Measurements from ENCODE around the gene SHROOM2. TPM values are rescaled to one million over a fixed set of nuclear protein-coding genes. Genes with fewer than 3 reads are reported as not detected.

Gene SHROOM2, protein sequence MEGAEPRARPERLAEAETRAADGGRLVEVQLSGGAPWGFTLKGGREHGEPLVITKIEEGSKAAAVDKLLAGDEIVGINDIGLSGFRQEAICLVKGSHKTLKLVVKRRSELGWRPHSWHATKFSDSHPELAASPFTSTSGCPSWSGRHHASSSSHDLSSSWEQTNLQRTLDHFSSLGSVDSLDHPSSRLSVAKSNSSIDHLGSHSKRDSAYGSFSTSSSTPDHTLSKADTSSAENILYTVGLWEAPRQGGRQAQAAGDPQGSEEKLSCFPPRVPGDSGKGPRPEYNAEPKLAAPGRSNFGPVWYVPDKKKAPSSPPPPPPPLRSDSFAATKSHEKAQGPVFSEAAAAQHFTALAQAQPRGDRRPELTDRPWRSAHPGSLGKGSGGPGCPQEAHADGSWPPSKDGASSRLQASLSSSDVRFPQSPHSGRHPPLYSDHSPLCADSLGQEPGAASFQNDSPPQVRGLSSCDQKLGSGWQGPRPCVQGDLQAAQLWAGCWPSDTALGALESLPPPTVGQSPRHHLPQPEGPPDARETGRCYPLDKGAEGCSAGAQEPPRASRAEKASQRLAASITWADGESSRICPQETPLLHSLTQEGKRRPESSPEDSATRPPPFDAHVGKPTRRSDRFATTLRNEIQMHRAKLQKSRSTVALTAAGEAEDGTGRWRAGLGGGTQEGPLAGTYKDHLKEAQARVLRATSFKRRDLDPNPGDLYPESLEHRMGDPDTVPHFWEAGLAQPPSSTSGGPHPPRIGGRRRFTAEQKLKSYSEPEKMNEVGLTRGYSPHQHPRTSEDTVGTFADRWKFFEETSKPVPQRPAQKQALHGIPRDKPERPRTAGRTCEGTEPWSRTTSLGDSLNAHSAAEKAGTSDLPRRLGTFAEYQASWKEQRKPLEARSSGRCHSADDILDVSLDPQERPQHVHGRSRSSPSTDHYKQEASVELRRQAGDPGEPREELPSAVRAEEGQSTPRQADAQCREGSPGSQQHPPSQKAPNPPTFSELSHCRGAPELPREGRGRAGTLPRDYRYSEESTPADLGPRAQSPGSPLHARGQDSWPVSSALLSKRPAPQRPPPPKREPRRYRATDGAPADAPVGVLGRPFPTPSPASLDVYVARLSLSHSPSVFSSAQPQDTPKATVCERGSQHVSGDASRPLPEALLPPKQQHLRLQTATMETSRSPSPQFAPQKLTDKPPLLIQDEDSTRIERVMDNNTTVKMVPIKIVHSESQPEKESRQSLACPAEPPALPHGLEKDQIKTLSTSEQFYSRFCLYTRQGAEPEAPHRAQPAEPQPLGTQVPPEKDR (N-terminal part only)
- polyA plus RNA-seq (2011; rRNA removed) (0.71 and 1.1 TPM in 2 replicates), polyA minus RNA-seq (2011; rRNA and poly(A)+ RNA removed) (1.00 and 1.1 TPM in 2 replicates)

DNA sequence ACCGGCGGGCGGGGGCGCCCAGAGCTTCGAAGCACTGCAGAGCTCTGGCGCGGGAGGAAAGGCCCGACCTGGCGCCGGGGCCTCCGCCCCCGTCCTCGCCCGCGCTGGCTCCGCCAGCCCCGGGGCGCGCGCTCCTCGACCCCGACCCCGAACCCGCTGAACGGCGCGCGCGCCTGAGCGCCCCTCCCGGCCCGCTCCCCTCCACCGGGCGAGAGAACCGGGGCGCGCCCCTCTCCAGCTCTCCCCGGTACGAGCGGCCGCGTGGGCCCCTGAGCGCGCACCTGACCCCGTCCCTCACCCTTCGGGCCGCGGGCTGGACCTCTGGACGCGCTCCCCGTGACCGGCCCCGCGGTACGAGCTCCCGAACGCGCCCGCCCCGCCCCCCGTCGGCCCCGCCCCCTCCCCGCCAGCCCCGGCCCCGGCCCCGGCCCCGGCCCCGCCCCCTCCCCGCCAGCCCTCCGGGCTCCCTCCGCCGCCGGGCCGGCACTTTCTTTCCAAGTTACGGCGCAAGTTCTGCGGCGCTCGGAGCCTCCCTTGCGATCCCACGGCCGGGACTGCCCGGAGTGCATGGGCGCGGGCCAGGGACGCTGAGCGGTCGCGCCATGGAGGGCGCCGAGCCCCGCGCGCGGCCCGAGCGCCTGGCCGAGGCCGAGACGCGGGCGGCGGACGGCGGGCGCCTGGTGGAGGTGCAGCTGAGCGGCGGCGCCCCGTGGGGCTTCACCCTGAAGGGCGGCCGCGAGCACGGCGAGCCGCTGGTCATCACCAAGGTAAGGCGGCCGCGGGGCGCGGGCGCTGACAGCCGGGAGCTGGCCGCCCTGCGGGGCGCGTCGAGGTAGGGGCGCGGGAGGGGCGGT lies at the start of gene SHROOM2:
Gene SHROOM2 (plus strand): TSS at position 486 of the 854 bp plus-strand sequence. CDS start 117 bp downstream, at position 603.
- Histone ChIP-seq H3K27me3 (ENCODE audit: control insufficient read depth, insufficient read depth, low read length) (peaks cover 11% of the 10 kb centered on the region; the same call in 1 of the 2 replicates), H3K36me3 (ENCODE audit: control insufficient read depth, insufficient read depth, low read length) (no peaks in the 10 kb centered on the region), H3K4me3 (ENCODE audit: low read depth, low read length) (peak within 1 kb of the TSS; percentile 4; the same call in 1 of the 2 replicates)
- no peak for DNase-seq (ENCODE audit: low read depth)
- CTCF ChIA-PET = interaction anchor here (0.8 kb wide), 1 partner anchor 12 kb away, joined by 3 read pairs; no protein-coding TSS in a partner anchor
- POLR2A ChIA-PET = no interaction called here
- no peak for TF ChIP-seq CTCF (IDR thresholded peaks at IDR 0.05; ENCODE audit: insufficient read depth, low read depth, low read length)

DNA sequence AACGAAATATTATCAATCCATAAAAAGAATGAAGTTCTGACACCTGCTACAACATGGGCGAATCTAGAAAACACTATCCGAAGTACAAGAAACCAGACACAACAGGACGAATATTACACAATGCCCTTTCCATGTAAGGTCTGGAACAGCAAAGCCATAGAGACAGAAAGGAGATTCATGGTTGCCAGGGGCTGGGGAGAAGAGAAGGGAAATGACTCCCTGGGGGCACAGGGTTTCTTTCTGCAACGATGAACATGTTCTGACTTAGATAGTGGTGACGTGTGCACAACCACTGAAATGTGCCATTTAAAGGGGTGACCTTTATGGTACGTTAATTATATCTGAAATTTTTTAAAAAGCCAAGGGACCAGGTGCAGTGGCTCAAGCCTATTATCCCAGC lies 48.9 kb upstream of the SHROOM2 start:
- H3K4me3 ChIP-seq (ENCODE audit: low read depth, low read length) = no peak overlapping the region
- TF ChIP-seq CTCF (IDR thresholded peaks at IDR 0.05; ENCODE audit: insufficient read depth, low read depth, low read length) = no peak
- POLR2A ChIA-PET = no interaction called here
- DNase-seq (ENCODE audit: low read depth) = no peak
- no peaks in the 10 kb centered on the region for H3K27me3 ChIP-seq (ENCODE audit: control insufficient read depth, insufficient read depth, low read length)
- no peaks in the 10 kb centered on the region for H3K36me3 ChIP-seq (ENCODE audit: control insufficient read depth, insufficient read depth, low read length)
- CTCF ChIA-PET = no interaction called here

DNA sequence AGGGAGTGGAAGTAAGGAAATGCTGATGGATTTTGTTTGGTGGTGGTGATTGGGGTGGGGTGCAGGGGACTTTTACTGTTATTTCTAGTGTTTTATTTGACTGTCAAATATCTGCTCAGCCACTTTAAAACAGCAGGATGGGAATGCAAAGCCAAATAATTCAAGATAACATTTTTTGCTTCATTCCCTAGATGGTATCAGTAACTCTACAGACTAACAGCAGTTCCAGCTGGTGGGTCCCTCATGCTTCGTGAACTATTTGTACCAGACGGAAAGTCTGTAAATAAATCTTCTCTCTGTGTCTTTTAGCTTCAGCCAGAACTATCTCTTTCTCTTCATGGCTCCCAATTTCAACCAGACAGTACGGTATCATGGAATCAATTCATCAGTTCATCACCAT lies 48.1 kb upstream of the SHROOM2 start:
- Histone ChIP-seq H3K4me3 (ENCODE audit: low read depth, low read length) (no peak overlapping the region), H3K27me3 (ENCODE audit: control insufficient read depth, insufficient read depth, low read length) (no peaks in the 10 kb centered on the region), H3K36me3 (ENCODE audit: control insufficient read depth, insufficient read depth, low read length) (no peaks in the 10 kb centered on the region)
- ChIA-PET CTCF (no interaction called here), POLR2A (no interaction called here)
- no peak for DNase-seq (ENCODE audit: low read depth)
- no peak for TF ChIP-seq CTCF (IDR thresholded peaks at IDR 0.05; ENCODE audit: insufficient read depth, low read depth, low read length)

- POLR2A ChIA-PET = no interaction called here
- CTCF ChIA-PET = no interaction called here
- Histone ChIP-seq H3K27me3 (ENCODE audit: control insufficient read depth, insufficient read depth, low read length) (no peaks in the 10 kb centered on the region), H3K36me3 (ENCODE audit: control insufficient read depth, insufficient read depth, low read length) (no peaks in the 10 kb centered on the region), H3K4me3 (ENCODE audit: low read depth, low read length) (no peak overlapping the region)
- TF ChIP-seq CTCF (IDR thresholded peaks at IDR 0.05; ENCODE audit: insufficient read depth, low read depth, low read length) = no peak
- DNase-seq (ENCODE audit: low read depth) = no peak
Measured at GRCh38 chrX:9739130-9739529, 47.1 kb upstream of the SHROOM2 start.
